GM18508 (cell line): ENCODE measurements around the gene STIL.

Experiments used
- ATAC-seq: cut with Tn5 transposase; IDR thresholded peaks from one replicate; pipeline ENCODE4 v1.9.1; 2021; ENCODE audit warnings: moderate number of reproducible peaks; ENCODE audit not compliant: insufficient read depth, unreplicated experiment

Gene STIL

GRCh38 chr1:47224676-47225399 is 89.1 kb downstream of the STIL start:
- ATAC-seq: no peak

GRCh38 chr1:47223921-47224675 is 89.8 kb downstream of the STIL start:
- ATAC-seq: no peak

DNA sequence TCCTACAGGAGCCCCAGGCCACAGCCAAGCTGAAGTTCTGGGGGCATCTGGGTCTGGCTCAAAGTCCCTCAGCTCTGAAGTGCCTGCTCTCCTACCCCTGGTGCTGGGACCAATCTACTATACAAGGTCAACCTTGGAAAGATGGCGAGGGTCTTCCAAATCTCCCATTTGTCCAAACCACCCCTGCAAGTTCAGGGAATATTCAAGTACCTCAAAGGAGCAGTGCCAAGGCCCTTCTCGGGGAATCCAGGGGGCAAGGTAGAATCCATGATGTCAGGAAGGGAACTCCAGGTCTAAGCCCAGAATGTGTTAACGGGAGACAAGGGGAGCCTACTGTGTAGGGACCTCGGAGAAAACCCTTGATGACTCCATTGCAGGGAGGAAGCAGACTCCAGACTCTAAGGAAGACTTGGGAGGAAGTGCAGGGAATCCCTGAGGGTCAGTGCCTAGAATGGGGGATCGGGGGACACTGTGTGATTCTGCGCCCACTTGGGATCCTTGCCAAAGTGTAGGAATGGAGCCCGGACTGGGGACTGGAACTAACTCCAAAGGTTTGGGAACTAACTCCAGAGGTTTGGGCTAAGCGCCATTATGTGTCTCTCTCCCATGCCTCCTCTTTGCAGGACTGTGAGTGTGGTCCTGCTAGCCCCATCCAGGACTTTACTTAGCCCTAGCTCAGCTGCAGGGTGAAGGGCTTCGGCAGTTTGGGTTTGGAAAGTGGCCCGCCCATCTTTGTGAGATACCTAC is 90.6 kb downstream of the STIL start:
- no peak for ATAC-seq

- no peak for ATAC-seq
Observed at GRCh38 chr1:47222476-47222875, 91.5 kb downstream of the STIL start.

- ATAC-seq: no peak
Observed at GRCh38 chr1:47219590-47220220, 94.2 kb downstream of the STIL start.

DNA sequence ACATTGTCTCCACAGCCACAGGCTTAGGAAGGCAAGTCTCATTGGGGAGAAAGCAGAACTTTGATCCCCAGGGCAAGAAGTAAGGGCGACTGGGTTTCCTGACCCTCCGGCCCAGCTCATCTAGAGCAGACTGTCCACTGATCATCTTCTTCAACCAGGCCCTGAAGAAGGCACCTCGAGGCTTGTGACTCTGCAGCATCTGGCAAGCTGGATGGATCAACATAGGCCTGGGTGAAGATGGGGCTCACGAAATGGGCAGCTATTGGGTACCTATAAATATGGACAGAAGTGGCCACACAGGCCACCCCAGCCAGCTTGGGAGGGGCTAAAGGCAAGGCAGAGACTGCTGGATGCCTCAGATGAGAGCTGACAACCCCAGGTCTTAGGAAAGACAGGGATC is 94.9 kb downstream of the STIL start:
- ATAC-seq: no peak

GRCh38 chr1:47216278-47217059 is 97.5 kb downstream of the STIL start:
- no peak for ATAC-seq

GRCh38 chr1:47215713-47216112 is 98.2 kb downstream of the STIL start:
- no peak for ATAC-seq

GRCh38 chr1:47214549-47214948 is 99.4 kb downstream of the STIL start:
- no peak for ATAC-seq

DNA sequence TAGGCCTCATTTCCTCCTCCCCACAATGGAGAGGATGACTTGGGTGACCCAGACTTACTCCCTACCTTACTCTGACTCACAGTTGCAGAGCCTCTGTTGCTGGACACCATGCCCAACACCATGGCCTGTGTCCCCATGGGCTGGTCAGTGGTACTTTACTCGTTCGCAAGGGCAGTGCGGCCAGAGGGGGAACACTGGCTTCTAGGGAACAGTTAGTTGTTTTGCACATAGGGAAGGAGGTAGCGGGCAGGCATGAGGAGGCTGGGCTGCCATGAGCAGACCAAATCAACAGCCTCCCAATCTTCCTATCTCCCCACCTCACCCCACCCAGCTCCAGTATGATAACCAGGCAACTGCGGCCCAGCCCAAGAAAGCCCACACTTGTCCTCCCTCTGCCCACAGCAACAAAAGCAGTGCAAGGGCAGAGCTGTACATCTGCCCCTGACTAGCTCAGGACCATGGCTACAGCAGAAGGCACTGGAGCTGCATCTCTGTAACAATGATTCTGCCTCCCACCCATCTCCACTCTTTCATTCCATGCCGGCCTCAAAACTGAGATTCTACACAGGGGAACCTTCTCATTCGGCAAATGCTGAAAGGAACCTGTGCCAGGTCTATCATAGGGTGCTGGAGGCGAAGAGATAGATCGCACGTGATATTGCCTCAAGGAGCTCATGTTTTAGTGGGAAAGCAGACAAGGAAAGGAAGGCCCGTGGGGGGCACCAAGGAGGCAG is 100.5 kb downstream of the STIL start:
- ATAC-seq: no peak

- no peak for ATAC-seq
Observed at GRCh38 chr1:47212636-47213229, 101.2 kb downstream of the STIL start.

DNA sequence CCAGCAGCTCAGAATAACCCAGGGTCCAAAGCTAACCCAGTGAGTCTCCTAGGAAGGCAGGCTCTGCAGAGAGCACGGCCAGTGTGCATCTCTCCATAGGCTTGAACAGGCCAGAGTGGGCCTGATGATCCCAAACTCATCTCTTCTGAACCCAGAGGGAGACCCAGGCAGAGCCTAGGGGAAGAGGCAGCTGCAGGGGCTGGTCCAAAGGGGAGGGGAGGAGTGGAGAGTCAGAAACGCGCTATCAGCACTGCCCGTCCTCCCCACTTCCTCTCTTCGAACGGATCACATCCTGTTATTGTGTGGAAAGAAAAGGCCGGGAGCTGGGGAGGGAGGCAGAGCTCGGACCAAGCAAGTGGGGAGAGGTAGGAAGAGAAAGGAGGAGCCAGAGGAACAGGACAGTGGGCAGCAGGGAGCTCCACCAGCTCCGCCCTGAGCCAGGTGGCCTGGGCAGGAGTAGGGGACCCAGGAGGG is 102.1 kb downstream of the STIL start:
- ATAC-seq: no peak

DNA sequence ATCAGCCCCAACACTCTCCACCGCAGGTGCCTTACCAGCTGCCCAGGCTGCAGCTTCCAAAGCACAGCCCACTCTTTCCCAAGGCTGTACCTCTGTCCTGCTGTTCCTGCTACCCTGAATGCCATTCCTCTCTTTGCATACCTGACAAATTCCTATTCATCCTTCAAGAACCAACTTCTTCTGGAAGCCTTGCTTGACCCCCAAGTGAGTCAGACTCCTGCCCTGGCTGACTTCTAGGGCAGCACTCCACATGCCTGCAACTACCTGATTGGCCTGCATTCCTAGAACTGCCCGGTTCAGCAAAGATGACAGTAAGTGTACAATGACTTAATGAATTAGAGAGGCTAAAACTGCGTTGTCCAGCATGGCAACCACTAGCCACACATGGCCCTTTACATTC is 103.3 kb downstream of the STIL start:
- no peak for ATAC-seq

GRCh38 chr1:47209725-47210325 is 104.1 kb downstream of the STIL start:
- ATAC-seq: no peak

GRCh38 chr1:47209091-47209490 is 104.9 kb downstream of the STIL start:
- ATAC-seq: no peak

GRCh38 chr1:47208374-47208850 is 105.5 kb downstream of the STIL start:
- no peak for ATAC-seq

- ATAC-seq: no peak
Observed at GRCh38 chr1:47207803-47208373, 106.1 kb downstream of the STIL start.

DNA sequence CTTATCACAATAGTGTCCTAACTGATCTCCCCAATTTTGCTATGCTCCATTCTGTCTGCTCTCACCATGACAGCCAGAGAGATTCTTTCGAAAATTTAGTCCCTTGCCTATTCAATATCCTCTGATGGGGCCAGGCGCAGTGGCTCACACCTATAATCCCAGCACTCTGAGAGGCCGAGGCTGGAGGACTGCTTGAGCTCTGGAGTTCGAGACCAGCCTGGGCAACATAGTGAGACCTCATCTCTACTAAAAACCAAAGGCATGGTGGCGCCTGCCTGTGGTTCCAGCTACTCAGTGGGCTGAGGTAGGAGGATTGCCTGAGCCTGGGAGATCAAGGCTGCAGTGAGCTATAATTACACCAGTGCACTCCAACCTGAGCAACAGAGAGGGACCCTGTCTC is 108.0 kb downstream of the STIL start:
- no peak for ATAC-seq
